ENCODE results near the gene TPX2.

Gene TPX2

DNA sequence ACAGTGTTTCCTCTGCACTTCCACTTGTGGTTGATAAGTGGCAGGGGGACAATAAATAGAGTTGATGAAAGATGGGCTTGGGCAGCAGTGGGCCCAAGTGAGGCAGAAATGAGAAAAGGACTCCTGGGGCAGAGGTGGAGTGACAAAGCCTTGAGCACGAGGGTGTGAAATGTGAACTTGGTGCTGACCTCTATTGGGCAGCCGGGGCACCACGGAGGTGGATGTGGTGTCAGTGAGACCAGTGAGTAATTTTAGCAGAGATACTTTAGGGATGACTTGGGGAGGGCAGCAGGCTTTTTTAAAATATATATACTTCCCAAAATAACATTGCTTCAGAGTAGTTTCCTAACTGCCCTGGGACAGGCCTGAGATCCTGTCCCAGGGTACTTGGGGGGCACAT is 49.5 kb downstream of the TPX2 start:
- peak; percentile 13 for DNase-seq (ENCODE audit: low read depth)
- TF ChIP-seq, protein P1, sequence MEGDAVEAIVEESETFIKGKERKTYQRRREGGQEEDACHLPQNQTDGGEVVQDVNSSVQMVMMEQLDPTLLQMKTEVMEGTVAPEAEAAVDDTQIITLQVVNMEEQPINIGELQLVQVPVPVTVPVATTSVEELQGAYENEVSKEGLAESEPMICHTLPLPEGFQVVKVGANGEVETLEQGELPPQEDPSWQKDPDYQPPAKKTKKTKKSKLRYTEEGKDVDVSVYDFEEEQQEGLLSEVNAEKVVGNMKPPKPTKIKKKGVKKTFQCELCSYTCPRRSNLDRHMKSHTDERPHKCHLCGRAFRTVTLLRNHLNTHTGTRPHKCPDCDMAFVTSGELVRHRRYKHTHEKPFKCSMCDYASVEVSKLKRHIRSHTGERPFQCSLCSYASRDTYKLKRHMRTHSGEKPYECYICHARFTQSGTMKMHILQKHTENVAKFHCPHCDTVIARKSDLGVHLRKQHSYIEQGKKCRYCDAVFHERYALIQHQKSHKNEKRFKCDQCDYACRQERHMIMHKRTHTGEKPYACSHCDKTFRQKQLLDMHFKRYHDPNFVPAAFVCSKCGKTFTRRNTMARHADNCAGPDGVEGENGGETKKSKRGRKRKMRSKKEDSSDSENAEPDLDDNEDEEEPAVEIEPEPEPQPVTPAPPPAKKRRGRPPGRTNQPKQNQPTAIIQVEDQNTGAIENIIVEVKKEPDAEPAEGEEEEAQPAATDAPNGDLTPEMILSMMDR (conservative IDR thresholded peaks at IDR 0.05; ENCODE audit: low read depth, low read length) = no peak
- no peak overlapping the region for H3K4me3 ChIP-seq (ENCODE audit: low read depth, low read length)

DNA sequence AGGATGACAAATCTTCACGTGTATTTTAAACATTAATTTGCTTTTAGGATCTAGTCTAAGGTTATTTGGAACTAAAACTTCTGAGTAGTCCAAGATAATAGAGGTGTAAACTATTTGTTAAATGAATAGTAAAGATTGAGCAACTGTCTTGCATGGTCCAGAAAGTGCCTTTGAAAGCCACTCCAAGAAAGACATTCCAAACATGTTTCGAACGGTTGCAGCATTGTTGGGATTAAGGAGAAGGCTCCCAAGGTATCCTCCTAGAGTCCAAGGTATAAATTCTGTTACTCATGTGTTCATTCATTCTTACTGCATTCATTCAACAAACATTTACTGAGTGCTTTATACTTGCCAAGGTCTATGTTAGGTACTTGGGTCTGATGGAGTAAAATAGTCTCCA is 51.3 kb downstream of the TPX2 start:
- TF ChIP-seq, protein P1 (conservative IDR thresholded peaks at IDR 0.05; ENCODE audit: low read depth, low read length) = no peak
- H3K4me3 ChIP-seq (ENCODE audit: low read depth, low read length) = no peak overlapping the region
- DNase-seq (ENCODE audit: low read depth) = no peak

DNA sequence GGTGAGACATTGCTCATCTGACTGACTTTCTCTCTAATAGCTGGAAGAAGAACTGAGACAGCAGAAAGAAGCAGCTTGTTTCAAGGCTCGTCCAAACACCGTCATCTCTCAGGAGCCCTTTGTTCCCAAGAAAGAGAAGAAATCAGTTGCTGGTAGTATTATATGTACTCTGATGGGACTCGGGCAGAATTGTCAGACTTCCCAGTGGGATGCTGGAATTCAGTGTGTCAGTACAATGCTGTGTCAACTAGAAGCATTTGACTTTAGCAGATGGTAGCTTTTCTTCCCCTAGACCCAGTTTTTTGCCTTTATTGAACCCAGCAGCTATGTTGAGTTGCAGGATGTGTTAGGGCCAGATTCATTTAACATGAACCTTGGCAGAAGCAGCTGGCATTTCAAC is 58.3 kb downstream of the TPX2 start:
- H3K4me3 ChIP-seq (ENCODE audit: low read depth, low read length) = no peak overlapping the region
- DNase-seq (ENCODE audit: low read depth) = no peak
- TF ChIP-seq, protein P1 (conservative IDR thresholded peaks at IDR 0.05; ENCODE audit: low read depth, low read length) = no peak

DNA sequence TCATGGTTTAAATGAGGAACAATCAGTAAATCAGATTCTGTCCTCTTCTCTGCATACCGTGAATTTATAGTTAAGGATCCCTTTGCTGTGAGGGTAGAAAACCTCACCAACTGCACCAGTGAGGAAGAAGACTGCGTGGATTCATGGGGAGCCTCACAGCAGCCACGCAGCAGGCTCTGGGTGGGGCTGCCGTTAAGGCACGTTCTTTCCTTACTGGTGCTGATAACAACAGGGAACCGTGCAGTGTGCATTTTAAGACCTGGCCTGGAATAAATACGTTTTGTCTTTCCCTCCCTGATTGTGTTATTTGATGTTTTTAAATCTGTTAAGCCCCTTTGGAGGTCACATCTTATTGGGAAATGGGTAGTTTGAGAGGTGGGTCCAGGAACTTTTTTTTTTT is 62.4 kb downstream of the TPX2 start:
- no peak for DNase-seq (ENCODE audit: low read depth)
- no peak overlapping the region for H3K4me3 ChIP-seq (ENCODE audit: low read depth, low read length)
- TF ChIP-seq, protein P1 (conservative IDR thresholded peaks at IDR 0.05; ENCODE audit: low read depth, low read length) = no peak

DNA sequence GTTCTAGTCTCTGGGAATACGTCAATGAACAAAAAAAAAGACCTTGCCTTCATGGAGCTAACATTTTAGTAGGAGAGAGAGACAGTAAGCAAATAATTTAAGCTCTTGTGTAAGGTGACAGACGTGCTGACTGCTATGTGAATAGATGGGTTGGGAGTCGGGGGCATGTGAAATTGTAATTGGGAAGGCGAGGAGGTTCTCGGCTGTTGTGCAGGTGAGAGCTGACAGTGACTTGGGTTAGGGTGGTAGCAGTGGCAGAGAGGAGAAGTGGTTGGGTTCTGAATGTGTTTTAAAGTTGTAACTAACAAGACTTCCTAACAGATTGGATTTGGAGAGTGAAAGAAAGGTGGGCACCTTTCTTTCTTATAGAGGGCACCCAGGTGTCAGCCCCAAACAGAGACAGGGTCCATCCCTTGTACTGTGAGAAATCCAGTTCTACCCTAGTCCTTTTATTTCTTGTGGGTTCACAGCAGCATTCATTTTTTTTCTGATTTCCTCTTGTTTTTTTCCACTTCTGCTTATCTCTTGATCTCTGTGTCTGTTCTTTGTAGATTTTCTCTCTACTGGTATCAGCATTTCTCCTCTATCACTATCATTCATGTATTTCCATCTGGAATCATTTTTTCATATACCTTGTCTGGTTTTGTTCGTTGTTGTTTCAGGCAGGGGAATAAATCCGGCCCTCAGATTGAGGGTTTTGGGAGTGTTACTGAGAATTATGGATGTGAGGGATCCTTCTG is 64.6 kb downstream of the TPX2 start:
- TF ChIP-seq, protein P1 (conservative IDR thresholded peaks at IDR 0.05; ENCODE audit: low read depth, low read length) = no peak
- no peak overlapping the region for H3K4me3 ChIP-seq (ENCODE audit: low read depth, low read length)
- DNase-seq (ENCODE audit: low read depth) = no peak

DNA sequence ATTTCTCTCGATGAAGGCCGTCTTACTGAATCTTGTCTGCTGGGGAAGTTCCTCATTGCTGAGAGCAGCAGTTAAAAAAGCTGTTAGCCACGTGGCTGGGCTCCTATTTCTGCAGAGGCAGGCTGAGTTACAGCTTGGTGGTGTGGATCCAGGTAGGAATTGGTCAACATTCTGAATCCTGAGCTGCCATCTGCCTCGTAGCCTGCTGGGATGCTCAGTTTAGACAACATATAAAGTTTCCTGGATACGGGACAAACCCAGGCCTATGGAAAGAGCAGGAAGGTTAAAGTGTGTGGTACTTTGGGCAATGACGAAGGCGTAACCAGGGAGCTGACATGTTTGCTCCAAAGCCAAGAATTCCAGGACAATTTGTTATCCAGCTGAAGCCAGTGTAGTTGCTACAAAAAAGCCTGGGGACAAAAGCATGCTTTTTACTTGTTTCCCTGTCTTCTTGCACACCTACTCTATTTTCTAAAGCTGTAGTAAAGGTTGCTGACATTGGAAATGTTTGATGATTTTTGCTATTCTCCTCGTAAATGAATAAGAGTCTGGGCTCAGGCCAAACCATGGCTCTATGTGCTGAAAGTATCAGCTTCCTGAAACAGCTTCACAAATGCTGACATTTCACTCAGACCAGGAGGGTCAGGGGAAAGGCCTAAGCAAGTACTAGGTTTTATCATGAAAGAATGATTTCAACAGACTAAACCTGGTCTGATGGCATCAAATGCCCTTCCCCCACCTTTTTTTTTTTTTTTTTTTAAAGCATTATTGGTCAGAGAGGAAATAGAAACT is 67.7 kb downstream of the TPX2 start:
- H3K4me3 ChIP-seq (ENCODE audit: low read depth, low read length) = no peak overlapping the region
- TF ChIP-seq, protein P1 (conservative IDR thresholded peaks at IDR 0.05; ENCODE audit: low read depth, low read length) = no peak
- DNase-seq (ENCODE audit: low read depth) = peak; percentile 37

All from choroid plexus epithelial cell (primary cell).